A549 treated with ZK216348 at 1 μM for 4 hours (cell line): ENCODE data around the gene LIPF. TPM values are rescaled to one million over a fixed set of nuclear protein-coding genes. Genes with fewer than 3 reads are reported as not detected.

ENCODE experiments used
- total RNA-seq: library from RNA; stranded (reverse); fragments of 200-300 nt; extraction: Qiagen RNA extraction; gene quantifications from 5 replicates; pipeline ENCODE4 v1.2.3, GENCODE V29; 2022; ENCODE audit warnings: low read depth

The LIPF gene, protein sequence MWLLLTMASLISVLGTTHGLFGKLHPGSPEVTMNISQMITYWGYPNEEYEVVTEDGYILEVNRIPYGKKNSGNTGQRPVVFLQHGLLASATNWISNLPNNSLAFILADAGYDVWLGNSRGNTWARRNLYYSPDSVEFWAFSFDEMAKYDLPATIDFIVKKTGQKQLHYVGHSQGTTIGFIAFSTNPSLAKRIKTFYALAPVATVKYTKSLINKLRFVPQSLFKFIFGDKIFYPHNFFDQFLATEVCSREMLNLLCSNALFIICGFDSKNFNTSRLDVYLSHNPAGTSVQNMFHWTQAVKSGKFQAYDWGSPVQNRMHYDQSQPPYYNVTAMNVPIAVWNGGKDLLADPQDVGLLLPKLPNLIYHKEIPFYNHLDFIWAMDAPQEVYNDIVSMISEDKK
- not detected in 5 replicates for total RNA-seq

DNA sequence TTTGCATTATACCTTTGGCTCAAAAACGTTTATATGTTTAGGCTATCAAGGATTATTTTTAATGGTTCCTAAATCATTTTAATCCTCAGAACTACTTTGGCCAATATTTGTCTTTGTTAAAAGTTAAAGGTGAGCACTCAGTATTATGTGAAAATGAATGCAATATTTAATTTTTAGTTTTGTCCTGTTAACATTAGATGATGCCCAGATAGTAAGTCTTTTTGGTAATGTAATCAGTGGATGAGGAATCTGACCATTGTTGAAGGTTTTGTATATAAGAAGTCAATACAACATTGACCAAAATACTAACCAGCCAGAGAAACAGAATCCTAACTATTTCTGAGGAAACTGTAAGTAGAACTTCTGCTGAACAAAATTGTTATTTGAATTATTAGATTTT lies at the start of gene LIPF:
Gene LIPF, plus strand, starts transcription at position 301 of the 400 bp plus-strand sequence. CDS start 2,856 bp downstream, outside the sequence.

DNA sequence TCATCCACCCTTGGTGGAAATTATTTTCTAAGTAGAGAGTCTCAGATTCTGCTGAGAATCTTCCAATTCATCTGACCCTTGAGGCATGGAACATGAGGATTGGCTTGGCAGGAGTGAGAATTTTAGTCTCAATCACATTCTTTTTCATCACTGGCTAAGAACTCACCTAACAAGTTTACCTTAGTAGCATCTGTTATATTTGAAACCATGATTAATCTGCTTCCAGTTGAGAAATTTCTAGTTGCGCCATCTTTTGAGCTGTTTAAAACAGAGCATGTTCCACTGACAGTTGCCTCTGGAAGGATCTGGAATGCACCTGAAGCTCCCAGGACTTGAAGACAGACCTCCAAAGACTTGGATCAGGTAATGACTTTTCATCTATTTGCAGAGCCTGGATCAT lies 41.7 kb downstream of the LIPF start, which contains the start of gene LIPK:
Gene LIPK, plus strand, starts transcription at position 292 of the 400 bp plus-strand sequence. CDS start 18,295 bp downstream, outside the sequence.

Other genes starting within 250 kb of the LIPF start
- gene RNLS, start 81.1 kb upstream of the LIPF start, total RNA-seq, result 7.2 to 9.4 TPM (median 8.1 TPM) in 5 replicates
- gene LIPJ, start 77.7 kb upstream of the LIPF start, total RNA-seq, result not detected in 5 replicates
- gene LIPK, start 41.8 kb downstream of the LIPF start, total RNA-seq, result not detected in 5 replicates
- not detected in 5 replicates for gene LIPN, start 95.6 kb downstream of the LIPF start, total RNA-seq
- gene LIPM, start 138.3 kb downstream of the LIPF start, total RNA-seq, result not detected in 5 replicates
- gene ANKRD22, start 187.4 kb downstream of the LIPF start, total RNA-seq, result 0.28 to 0.69 TPM (median 0.31 TPM) in 5 replicates
- 28.2 to 34.8 TPM (median 32.1 TPM) in 5 replicates for gene STAMBPL1, start 215.8 kb downstream of the LIPF start, total RNA-seq